ENCODE results near the gene XAB2.

XAB2 gene

DNA sequence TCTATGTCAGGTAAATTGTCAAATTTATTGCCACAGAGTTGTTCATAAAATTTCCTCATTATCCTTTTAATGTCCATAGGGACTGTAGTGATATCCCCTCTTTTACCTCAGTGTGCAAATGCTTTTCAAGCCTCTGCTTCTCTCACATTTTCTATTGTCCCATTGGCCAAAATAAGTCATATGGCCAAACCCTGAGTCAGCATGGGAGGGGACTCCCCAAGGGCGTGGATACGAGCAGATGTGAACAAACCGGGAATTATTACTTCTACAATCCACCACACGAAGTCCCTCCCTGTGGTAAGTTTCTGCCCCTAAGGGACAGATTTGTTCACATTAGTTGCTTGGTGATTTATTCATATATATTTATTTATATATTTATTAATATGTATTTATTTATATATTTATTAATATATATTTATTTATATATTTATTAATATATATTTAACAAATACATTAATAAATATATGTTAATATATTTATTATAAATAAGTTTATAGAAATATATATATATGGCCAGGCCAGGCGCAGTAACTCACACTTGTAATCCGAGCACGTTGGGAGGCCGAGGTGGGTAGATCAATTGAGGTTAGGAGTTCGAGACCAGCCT is 53.8 kb downstream of the XAB2 start:
- DNase-seq, result no peak

DNA sequence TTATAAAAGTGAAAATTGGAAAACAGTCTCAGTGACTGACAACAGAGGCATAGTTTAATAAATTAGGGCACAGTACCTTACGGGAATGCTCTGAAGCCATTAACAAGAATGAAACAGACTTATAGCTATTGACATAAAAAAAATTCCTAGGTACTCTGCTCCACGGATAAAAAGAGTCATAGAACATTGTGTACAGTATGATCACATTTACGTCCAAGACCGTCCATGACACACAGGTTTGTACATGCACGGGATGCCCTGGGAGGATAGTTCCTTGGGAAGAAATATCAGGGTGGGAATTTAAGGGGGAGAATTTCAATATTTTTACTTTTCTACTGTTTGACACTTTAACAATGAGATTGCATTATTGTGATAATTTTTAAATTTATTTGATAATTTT is 58.6 kb downstream of the XAB2 start:
- DNase-seq, result no peak

Data from activated T-cell treated with anti-CD3 and anti-CD28 coated beads, Interleukin-2, amount 50 U/mL, for 1 hour (primary cell).